GM12874 (cell line): Measurements from ENCODE around the gene EIF4G3.

Experiments
- TF ChIP-seq, protein P1 (sequence below): IDR thresholded peaks from 2 replicates; pipeline ENCODE4 v1.5.1; 2011; ENCODE audit warnings: low read depth, mild to moderate bottlenecking, control low read depth, low read length, moderate library complexity; ENCODE audit not compliant: insufficient read depth

Gene EIF4G3

DNA sequence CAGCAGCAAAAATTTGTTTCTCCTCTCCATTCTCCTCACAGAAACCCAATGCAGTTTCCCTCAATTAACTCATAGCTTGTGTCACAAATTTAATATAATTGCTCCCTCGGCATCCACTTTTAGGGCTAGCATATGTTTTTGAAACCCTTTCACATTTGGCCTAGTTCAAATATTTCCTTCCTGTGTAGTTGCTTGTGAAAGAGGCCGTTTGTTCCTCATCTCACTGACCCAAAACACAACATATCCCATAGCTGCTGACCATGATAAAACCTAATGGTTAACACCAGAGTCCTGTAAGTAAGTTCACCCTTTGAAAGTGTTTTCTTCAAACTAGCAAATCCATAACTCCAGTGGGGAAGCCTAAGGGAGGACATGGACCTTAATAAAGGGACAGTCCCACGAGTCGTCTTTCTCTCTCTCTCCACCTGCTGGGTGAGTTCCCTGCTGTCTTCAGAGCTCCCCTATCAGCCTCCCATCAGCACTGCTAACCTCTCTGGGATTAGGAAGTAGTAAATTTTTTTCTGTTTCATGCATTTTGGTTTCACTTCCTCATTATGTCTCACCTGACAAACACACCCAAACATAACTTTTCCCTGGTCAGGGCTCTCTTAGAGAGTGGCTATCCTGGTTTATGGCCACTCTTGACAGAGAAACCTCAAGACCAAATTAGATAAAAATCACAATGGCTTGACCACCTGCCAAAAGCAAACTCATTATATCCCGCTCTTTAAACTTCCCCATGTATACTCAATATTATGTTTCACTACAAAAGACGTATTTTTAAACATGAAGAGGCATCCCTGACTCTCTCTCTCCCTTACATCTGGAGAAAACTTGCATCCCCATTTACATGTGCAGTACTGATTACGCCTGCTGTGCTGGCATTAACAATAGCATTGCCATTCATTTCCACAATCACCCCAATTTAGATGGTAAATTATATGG lies 211.9 kb downstream of the EIF4G3 start:
- TF ChIP-seq, protein P1, sequence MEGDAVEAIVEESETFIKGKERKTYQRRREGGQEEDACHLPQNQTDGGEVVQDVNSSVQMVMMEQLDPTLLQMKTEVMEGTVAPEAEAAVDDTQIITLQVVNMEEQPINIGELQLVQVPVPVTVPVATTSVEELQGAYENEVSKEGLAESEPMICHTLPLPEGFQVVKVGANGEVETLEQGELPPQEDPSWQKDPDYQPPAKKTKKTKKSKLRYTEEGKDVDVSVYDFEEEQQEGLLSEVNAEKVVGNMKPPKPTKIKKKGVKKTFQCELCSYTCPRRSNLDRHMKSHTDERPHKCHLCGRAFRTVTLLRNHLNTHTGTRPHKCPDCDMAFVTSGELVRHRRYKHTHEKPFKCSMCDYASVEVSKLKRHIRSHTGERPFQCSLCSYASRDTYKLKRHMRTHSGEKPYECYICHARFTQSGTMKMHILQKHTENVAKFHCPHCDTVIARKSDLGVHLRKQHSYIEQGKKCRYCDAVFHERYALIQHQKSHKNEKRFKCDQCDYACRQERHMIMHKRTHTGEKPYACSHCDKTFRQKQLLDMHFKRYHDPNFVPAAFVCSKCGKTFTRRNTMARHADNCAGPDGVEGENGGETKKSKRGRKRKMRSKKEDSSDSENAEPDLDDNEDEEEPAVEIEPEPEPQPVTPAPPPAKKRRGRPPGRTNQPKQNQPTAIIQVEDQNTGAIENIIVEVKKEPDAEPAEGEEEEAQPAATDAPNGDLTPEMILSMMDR: no peak

DNA sequence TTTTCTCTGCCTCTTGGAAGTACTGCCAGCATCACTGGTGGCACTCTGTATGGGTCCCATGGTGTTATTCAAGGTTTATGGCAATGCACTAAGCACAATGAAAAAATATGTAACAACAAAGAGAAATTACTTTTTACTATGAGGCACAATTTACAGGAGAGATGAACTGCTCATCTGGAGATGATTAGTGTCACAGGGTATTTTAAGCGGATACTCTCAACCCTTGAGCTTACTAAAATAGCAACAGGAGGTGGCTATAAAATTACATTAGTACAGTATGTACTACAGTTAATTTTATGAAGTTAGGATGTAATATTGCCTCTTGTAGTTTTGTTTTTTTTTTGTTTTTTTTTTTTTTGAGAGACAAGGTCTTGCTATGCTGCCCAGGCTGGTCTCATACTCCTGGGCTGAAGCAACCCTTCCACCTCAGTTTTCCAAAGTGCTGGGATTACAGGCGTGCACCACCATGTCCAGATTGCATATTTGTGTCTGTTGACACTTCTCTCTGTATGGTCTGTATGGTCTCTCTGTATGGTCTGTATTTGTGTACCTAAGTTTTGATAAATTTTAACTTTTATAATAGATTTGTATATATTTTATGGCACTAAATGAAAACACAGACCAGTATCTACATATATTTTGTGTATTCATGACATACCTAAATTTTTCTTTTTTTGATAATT lies 214.0 kb downstream of the EIF4G3 start:
- TF ChIP-seq, protein P1: no peak

DNA sequence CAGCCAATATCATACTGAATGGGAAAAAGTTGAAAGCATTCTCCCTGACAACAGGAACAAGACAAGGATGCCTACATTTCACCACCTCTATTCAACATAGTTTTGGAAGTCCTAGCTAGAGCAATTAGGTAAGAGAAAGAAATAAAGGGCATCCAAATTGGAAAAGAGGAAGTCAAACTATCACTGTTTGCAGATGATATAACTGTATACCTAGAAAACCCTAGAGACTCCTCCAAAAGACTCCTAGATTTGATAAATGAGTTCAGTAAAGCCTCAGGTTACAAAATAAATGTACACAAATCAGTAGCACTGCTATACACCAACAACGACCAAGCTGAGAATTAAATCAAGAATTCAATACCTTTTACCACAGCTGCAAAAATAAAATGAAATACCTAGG lies 218.3 kb downstream of the EIF4G3 start:
- TF ChIP-seq, protein P1: no peak

DNA sequence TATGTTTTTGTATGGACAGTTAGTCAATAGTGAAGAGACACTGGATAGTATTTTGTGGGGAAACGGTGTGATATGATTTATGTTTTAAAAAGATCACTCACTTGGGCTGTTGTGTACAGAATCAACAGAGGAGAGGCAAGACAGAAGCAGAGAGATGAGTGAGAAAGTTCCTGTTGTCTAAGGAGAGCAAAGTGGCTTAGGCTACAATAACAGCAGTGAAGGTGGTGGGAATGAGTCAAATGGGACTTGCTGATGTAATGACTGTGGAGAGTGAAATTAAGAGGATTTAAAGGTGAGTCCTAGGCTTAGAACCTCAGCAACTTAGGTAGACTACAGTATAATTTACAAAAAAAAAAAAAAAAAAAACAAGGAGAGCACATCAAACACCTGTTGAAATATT lies 220.4 kb downstream of the EIF4G3 start:
- TF ChIP-seq, protein P1: no peak

DNA sequence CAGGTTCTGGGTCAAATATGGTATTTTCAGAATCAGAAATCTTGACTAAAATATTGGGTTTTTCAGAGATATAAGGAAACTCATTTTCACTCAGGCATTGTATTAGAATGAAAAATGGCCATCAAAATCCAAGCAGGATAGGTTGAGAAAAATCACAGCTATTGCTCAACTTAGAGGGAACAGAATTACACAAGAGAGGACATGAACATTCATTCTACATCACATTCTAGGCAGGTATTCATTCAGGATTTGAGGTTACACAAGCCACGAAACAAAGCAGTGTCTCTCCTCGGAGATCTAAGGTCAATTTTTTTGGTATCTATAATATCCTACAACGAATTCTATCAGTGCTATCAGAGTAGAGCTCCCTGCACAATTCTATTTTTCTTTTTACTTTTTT lies 226.0 kb downstream of the EIF4G3 start:
- TF ChIP-seq, protein P1: no peak

DNA sequence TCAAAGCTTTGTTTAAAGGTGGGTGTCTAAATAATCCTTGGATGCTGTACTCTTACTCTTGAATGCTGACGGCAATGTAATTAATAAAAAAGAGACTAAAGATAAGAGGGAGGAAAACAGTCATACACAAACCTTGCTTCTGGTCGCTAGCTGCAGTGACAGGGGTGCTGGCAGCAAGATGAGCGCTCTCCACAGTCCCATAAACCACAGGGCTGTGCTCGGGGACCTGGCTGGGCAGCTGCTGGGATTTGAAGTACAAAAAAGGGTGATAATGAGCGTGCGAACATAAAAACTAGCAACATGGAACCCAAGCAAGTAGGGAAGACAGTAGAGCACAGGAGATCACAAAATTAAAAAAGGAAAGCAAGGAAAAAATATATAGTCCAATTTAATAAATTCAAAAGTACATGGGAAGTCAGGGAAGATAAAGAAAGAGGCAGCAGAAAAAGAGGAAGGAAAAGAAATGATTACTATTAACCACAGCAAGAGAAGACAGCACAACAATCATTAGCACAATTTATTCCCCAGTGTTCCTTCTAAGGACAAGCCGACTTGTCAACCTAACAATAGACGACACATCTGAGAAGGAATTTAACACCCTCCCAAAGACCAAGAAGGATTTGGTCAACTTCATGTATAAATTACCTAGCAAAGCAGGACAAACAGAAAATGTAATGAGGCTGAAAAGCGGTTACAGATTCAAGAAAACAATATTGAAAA lies 226.7 kb downstream of the EIF4G3 start:
- TF ChIP-seq, protein P1: no peak

DNA sequence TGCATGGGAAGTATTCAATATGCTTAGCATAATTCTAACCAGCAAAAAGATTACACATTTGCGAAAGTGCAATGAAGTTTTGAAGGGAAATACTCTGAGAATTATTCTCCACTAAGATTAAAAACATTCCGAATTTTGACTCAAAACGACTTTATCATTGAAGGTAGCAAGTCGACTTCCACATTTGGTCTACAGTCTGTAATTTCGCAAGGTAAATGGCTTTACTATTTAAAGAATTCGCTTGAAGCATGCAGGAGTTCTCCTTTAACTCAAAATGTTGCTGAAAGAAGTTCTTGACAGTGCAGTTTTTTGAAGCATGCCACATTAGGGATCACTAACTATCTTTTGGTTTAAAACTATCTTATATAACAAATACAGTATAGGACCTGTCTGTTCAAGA lies 228.6 kb downstream of the EIF4G3 start:
- TF ChIP-seq, protein P1: no peak
